Astrocyte (in vitro differentiated cells and primary cell): ENCODE measurements around the gene NBPF3. TPM values are rescaled to one million over a fixed set of nuclear protein-coding genes. Genes with fewer than 3 reads are reported as not detected.

ENCODE experiments used
- DNase-seq: peaks from one replicate; pipeline ENCODE4 v3.0.0-alpha.2; 2010; ENCODE audit warnings: low read depth
- FAIRE-seq: peaks from 2 replicates; lab custom pipeline; 2011; peaks lifted over from hg19 to GRCh38; lab: Jason Lieb, UNC
- H2AFZ ChIP-seq: 2 replicates; pipeline ENCODE4 v1.6.0; 2012; ENCODE audit warnings: low read depth, low read length, inconsistent platforms
- H3K27ac ChIP-seq: 2 replicates; pipeline ENCODE4 v1.5.1; 2011; ENCODE audit warnings: low read depth, low read length, inconsistent platforms
- H3K27me3 ChIP-seq: 2 replicates; pipeline ENCODE4 v1.6.0; 2011; ENCODE audit warnings: low read length, inconsistent platforms; ENCODE audit not compliant: insufficient read depth
- H3K36me3 ChIP-seq: 2 replicates; pipeline ENCODE4 v1.5.1; 2011; ENCODE audit warnings: low read length, inconsistent platforms; ENCODE audit not compliant: insufficient read depth
- H3K4me1 ChIP-seq: 2 replicates; pipeline ENCODE4 v1.5.1; 2011; ENCODE audit warnings: low read length, inconsistent platforms; ENCODE audit not compliant: insufficient read depth
- H3K4me2 ChIP-seq: 2 replicates; pipeline ENCODE4 v1.6.0; 2012; ENCODE audit warnings: low read length, inconsistent platforms
- H3K4me3 ChIP-seq: 2 replicates; pipeline ENCODE4 v1.5.1; 2011; ENCODE audit warnings: low read depth, mild to moderate bottlenecking, low read length, inconsistent platforms; ENCODE audit not compliant: insufficient read depth
- H3K79me2 ChIP-seq: 2 replicates; pipeline ENCODE4 v1.6.0; 2012; ENCODE audit warnings: mild to moderate bottlenecking, low read length, inconsistent platforms; ENCODE audit not compliant: insufficient read depth
- H3K9ac ChIP-seq: 2 replicates; pipeline ENCODE4 v1.6.0; 2012; ENCODE audit warnings: mild to moderate bottlenecking, low read length, inconsistent platforms
- H3K9me3 ChIP-seq: 2 replicates; pipeline ENCODE4 v1.5.1; 2012; ENCODE audit warnings: low read depth, mild to moderate bottlenecking, low read length, inconsistent platforms; ENCODE audit not compliant: insufficient read depth
- H4K20me1 ChIP-seq: 2 replicates; pipeline ENCODE4 v1.6.0; 2012; ENCODE audit warnings: low read length, inconsistent platforms; ENCODE audit not compliant: insufficient read depth
- H3K27ac Mint-ChIP-seq: one replicate; pipeline ENCODE4 v1.8.0; 2021; ENCODE audit warnings: mild to moderate bottlenecking, mixed read lengths; ENCODE audit not compliant: unreplicated experiment
- H3K27me3 Mint-ChIP-seq: one replicate; pipeline ENCODE4 v1.8.0; 2021; ENCODE audit warnings: low read depth, mixed read lengths; ENCODE audit not compliant: unreplicated experiment
- H3K36me3 Mint-ChIP-seq: one replicate; pipeline ENCODE4 v1.8.0; 2021; ENCODE audit warnings: low read depth, mixed read lengths; ENCODE audit not compliant: unreplicated experiment
- H3K4me1 Mint-ChIP-seq: one replicate; pipeline ENCODE4 v1.8.0; 2021; ENCODE audit warnings: low read depth, mixed read lengths; ENCODE audit not compliant: unreplicated experiment
- H3K4me3 Mint-ChIP-seq: one replicate; pipeline ENCODE4 v1.8.0; 2021; ENCODE audit warnings: mild to moderate bottlenecking, moderate library complexity, mixed read lengths; ENCODE audit not compliant: unreplicated experiment
- H3K9me3 Mint-ChIP-seq: one replicate; pipeline ENCODE4 v1.8.0; 2021; ENCODE audit warnings: mild to moderate bottlenecking, mixed read lengths; ENCODE audit not compliant: unreplicated experiment
- CTCF ChIP-seq: IDR thresholded peaks from 2 replicates; pipeline ENCODE4 v1.5.1; 2011; ENCODE audit warnings: low read depth, mild to moderate bottlenecking, inconsistent platforms, low read length, moderate library complexity; ENCODE audit not compliant: insufficient read depth
- EZH2 ChIP-seq: IDR thresholded peaks from 2 replicates; pipeline ENCODE4 v1.6.1; 2012; ENCODE audit warnings: mild to moderate bottlenecking, low read length, inconsistent platforms; ENCODE audit not compliant: insufficient read depth
- total RNA-seq: library from RNA; stranded (reverse); gene quantifications from 2 replicates; pipeline ENCODE4 v1.2.1, GENCODE V29; 2021

The NBPF3 gene
- total RNA-seq, 1 donor from 2014 or later, result 6.0 TPM

GRCh38 chr1:21525340-21525717 is 85.4 kb downstream of the NBPF3 start:
- H2AFZ ChIP-seq, result no peak overlapping the region
- DNase-seq (no peak), FAIRE-seq (no peak)
- Mint-ChIP-seq H3K36me3 (no peaks in the 10 kb centered on the region), H3K27ac (no peak overlapping the region), H3K4me1 (peaks cover 8% of the 10 kb centered on the region), H3K27me3 (peaks cover 5% of the 10 kb centered on the region), H3K4me3 (no peak overlapping the region), H3K9me3 (no peaks in the 10 kb centered on the region)
- no peaks in the 10 kb centered on the region for H3K36me3 ChIP-seq
- no peaks in the 10 kb centered on the region for H3K9me3 ChIP-seq
- no peaks in the 10 kb centered on the region for H3K79me2 ChIP-seq
- H3K4me2 ChIP-seq, result no peak overlapping the region
- H3K27ac ChIP-seq, result no peak overlapping the region
- H3K4me1 ChIP-seq, result no peaks in the 10 kb centered on the region
- no peaks in the 10 kb centered on the region for H4K20me1 ChIP-seq
- no peak overlapping the region for H3K9ac ChIP-seq
- TF ChIP-seq EZH2 (no peak), CTCF (no peak)
- H3K27me3 ChIP-seq, result peaks cover 11% of the 10 kb centered on the region
- no peak overlapping the region for H3K4me3 ChIP-seq

- Histone ChIP-seq H3K79me2 (no peaks in the 10 kb centered on the region), H4K20me1 (no peaks in the 10 kb centered on the region), H2AFZ (no peak overlapping the region), H3K27me3 (peaks cover 15% of the 10 kb centered on the region), H3K4me3 (no peak overlapping the region), H3K4me2 (no peak overlapping the region), H3K36me3 (no peaks in the 10 kb centered on the region), H3K4me1 (no peaks in the 10 kb centered on the region), H3K27ac (no peak overlapping the region), H3K9ac (no peak overlapping the region), H3K9me3 (no peaks in the 10 kb centered on the region)
- TF ChIP-seq EZH2, result no peak
- TF ChIP-seq CTCF, result no peak
- Mint-ChIP-seq H3K4me1 (peaks cover 5% of the 10 kb centered on the region), H3K36me3 (peaks cover 2% of the 10 kb centered on the region), H3K27me3 (peaks cover 7% of the 10 kb centered on the region), H3K9me3 (no peaks in the 10 kb centered on the region), H3K4me3 (no peak overlapping the region), H3K27ac (no peak overlapping the region)
- DNase-seq, result no peak
- FAIRE-seq, result no peak
Measured at GRCh38 chr1:21526441-21526840, 86.5 kb downstream of the NBPF3 start.

- no peaks in the 10 kb centered on the region for H3K79me2 ChIP-seq
- peaks cover 23% of the 10 kb centered on the region for H3K27me3 ChIP-seq
- Mint-ChIP-seq H3K4me3 (no peak overlapping the region), H3K36me3 (peaks cover 2% of the 10 kb centered on the region), H3K27ac (peak overlapping the region; percentile 69), H3K4me1 (peaks cover 5% of the 10 kb centered on the region), H3K27me3 (peaks cover 14% of the 10 kb centered on the region), H3K9me3 (no peaks in the 10 kb centered on the region)
- H3K4me3 ChIP-seq, result no peak overlapping the region
- FAIRE-seq (no peak), DNase-seq (no peak)
- peaks cover 5% of the 10 kb centered on the region for H4K20me1 ChIP-seq
- no peak overlapping the region for H3K27ac ChIP-seq
- H3K4me1 ChIP-seq, result no peaks in the 10 kb centered on the region
- TF ChIP-seq EZH2 (no peak), CTCF (no peak)
- H3K9me3 ChIP-seq, result no peaks in the 10 kb centered on the region
- H3K36me3 ChIP-seq, result no peaks in the 10 kb centered on the region
- H2AFZ ChIP-seq, result no peak overlapping the region
- no peak overlapping the region for H3K9ac ChIP-seq
- H3K4me2 ChIP-seq, result no peak overlapping the region
Measured at GRCh38 chr1:21530368-21531016, 90.6 kb downstream of the NBPF3 start.
